WTC11 (cell line): Measurements from ENCODE around the gene PLPP3. TPM values are rescaled to one million over a fixed set of nuclear protein-coding genes. Genes with fewer than 3 reads are reported as not detected.

Experiments
- ATAC-seq: fragments of 200-7000 bp; cut with Tn5 transposase; 2 replicates; pipeline ENCODE4 v1.10.0; 2021; ENCODE audit warnings: mild to moderate bottlenecking, moderate library complexity
- CTCF ChIA-PET: fragments of 300-600 bp; sonication (Branson Sonifier 250); formaldehyde crosslinking; loops from one replicate; lab custom pipeline; 2021; ENCODE audit warnings: antibody characterized with exemption; lab: Charles Lee
- POLR2A ChIA-PET: fragments of 350-600 bp; sonication (Branson Sonifier 250); formaldehyde crosslinking; loops from one replicate; lab custom pipeline; 2021; ENCODE audit warnings: antibody characterized with exemption; lab: Charles Lee
- DNase-seq: peaks from one replicate; pipeline ENCODE4 v3.0.0; 2021; ENCODE audit warnings: low spot score
- H3K27ac Mint-ChIP-seq: 2 replicates; pipeline ENCODE4 v1.8.0; 2021; ENCODE audit warnings: mixed read lengths
- H3K27me3 Mint-ChIP-seq: 2 replicates; pipeline ENCODE4 v1.8.0; 2021; ENCODE audit warnings: low read depth, mild to moderate bottlenecking, moderate library complexity, mixed read lengths
- H3K36me3 Mint-ChIP-seq: 2 replicates; pipeline ENCODE4 v1.8.0; 2021; ENCODE audit warnings: mixed read lengths
- H3K4me1 Mint-ChIP-seq: 2 replicates; pipeline ENCODE4 v1.8.0; 2022; ENCODE audit warnings: mixed read lengths
- H3K4me3 Mint-ChIP-seq: 2 replicates; pipeline ENCODE4 v1.8.0; 2021; ENCODE audit warnings: mild to moderate bottlenecking, moderate library complexity, mixed read lengths
- H3K9me3 Mint-ChIP-seq: 2 replicates; pipeline ENCODE4 v1.8.0; 2021; ENCODE audit warnings: mixed read lengths
- AR ChIP-seq: fragments of 250-450 bp; sonication (Bioruptor Pico); IDR thresholded peaks from 2 replicates; pipeline ENCODE4 v1.9.0; 2021; ENCODE audit warnings: mild to moderate bottlenecking
- CBFB ChIP-seq: sonication (generic); formaldehyde crosslinking; IDR thresholded peaks from 2 replicates; pipeline ENCODE4 v1.8.1; 2022; ENCODE audit warnings: mild to moderate bottlenecking, low read depth, missing genetic modification reagents
- E2F1 ChIP-seq: sonication (generic); formaldehyde crosslinking; IDR thresholded peaks from 2 replicates; pipeline ENCODE4 v1.8.0; 2022; ENCODE audit warnings: mild to moderate bottlenecking, missing genetic modification reagents
- E2F5 ChIP-seq: sonication (generic); formaldehyde crosslinking; IDR thresholded peaks from 2 replicates; pipeline ENCODE4 v1.8.1; 2022; ENCODE audit warnings: mild to moderate bottlenecking, moderate library complexity, missing genetic modification reagents
- GRHL2 ChIP-seq: fragments of 250-450 bp; sonication (Bioruptor Pico); IDR thresholded peaks from 2 replicates; pipeline ENCODE4 v1.8.0; 2022; ENCODE audit warnings: mild to moderate bottlenecking, moderate library complexity; ENCODE audit not compliant: insufficient replicate concordance, severe bottlenecking
- KAT7 ChIP-seq: sonication (generic); formaldehyde crosslinking; IDR thresholded peaks from 2 replicates; pipeline ENCODE4 v1.8.1; 2023; ENCODE audit warnings: missing genetic modification reagents, mild to moderate bottlenecking, borderline replicate concordance
- NFE2L1 ChIP-seq: sonication (generic); formaldehyde crosslinking; IDR thresholded peaks from 2 replicates; pipeline ENCODE4 v1.8.1; 2023; ENCODE audit warnings: missing genetic modification reagents
- NR2C2 ChIP-seq: sonication (generic); formaldehyde crosslinking; IDR thresholded peaks from 2 replicates; pipeline ENCODE4 v1.8.0; 2022; ENCODE audit warnings: mild to moderate bottlenecking, missing genetic modification reagents
- OVOL2 ChIP-seq: fragments of 250-450 bp; sonication (Bioruptor Pico); IDR thresholded peaks from 2 replicates; pipeline ENCODE4 v1.9.0; 2021; ENCODE audit warnings: mild to moderate bottlenecking, borderline replicate concordance
- TCF7 ChIP-seq: sonication (generic); formaldehyde crosslinking; IDR thresholded peaks from 2 replicates; pipeline ENCODE4 v1.8.0; 2022; ENCODE audit warnings: mild to moderate bottlenecking, low read depth, missing genetic modification reagents, moderate library complexity
- ZBTB21 ChIP-seq: sonication (generic); formaldehyde crosslinking; IDR thresholded peaks from 2 replicates; pipeline ENCODE4 v1.8.1; 2023; ENCODE audit warnings: mild to moderate bottlenecking, missing genetic modification reagents, borderline replicate concordance
- ZNF138 ChIP-seq: sonication (generic); formaldehyde crosslinking; conservative IDR thresholded peaks from 2 replicates; pipeline ENCODE4 v1.8.1; 2022; ENCODE audit warnings: mild to moderate bottlenecking, moderate library complexity, missing genetic modification reagents
- ZNF425 ChIP-seq: fragments of 250-450 bp; sonication (Bioruptor Pico); conservative IDR thresholded peaks from 2 replicates; pipeline ENCODE4 v1.9.0; 2021; ENCODE audit warnings: mild to moderate bottlenecking
- total RNA-seq: library from RNA; stranded (reverse); gene quantifications from 3 replicates; pipeline ENCODE4 v1.2.3, GENCODE V29; 2021
- TF ChIP-seq, protein P1 (sequence below): sonication (generic); formaldehyde crosslinking; IDR thresholded peaks from 2 replicates; pipeline ENCODE4 v1.8.1; 2022; ENCODE audit warnings: missing genetic modification reagents, borderline replicate concordance
- TF ChIP-seq, protein P2 (sequence below): sonication (generic); formaldehyde crosslinking; IDR thresholded peaks from 2 replicates; pipeline ENCODE4 v1.8.1; 2022; ENCODE audit warnings: low read depth, mild to moderate bottlenecking, moderate library complexity, missing genetic modification reagents, borderline replicate concordance
- TF ChIP-seq, protein P3 (sequence below): fragments of 250-450 bp; sonication (Bioruptor Pico); IDR thresholded peaks from 2 replicates; pipeline ENCODE4 v1.9.0; 2021; ENCODE audit warnings: mild to moderate bottlenecking, borderline replicate concordance

The PLPP3 gene
- total RNA-seq, 1 experiment from 2014 or later = 31.0 TPM

- ChIA-PET CTCF (interaction anchor here (0.6 to 0.7 kb wide), 2 partner anchors 16 to 141 kb away, joined by 3 to 5 read pairs; no protein-coding TSS in a partner anchor), POLR2A (interaction anchor here (0.6 kb wide), 3 partner anchors 26 to 109 kb away, joined by 3 to 6 read pairs (median 4); no protein-coding TSS in a partner anchor)
- Mint-ChIP-seq H3K4me1 (peaks cover 85% of the 10 kb centered on the region), H3K36me3 (no peaks in the 10 kb centered on the region), H3K27ac (no peak overlapping the region), H3K4me3 (no peak overlapping the region), H3K27me3 (no peaks in the 10 kb centered on the region), H3K9me3 (no peaks in the 10 kb centered on the region)
- no peak for DNase-seq
- TF ChIP-seq GRHL2 (CRISPR knock-in tag) (no peak), CBFB (CRISPR knock-in tag) (no peak), E2F1 (CRISPR knock-in tag) (no peak), ZNF425 (CRISPR knock-in tag) (no peak), AR (CRISPR knock-in tag) (no peak), E2F5 (CRISPR knock-in tag) (no peak), NFE2L1 (CRISPR knock-in tag) (no peak), TCF7 (CRISPR knock-in tag) (no peak), KAT7 (CRISPR knock-in tag) (no peak), ZNF138 (CRISPR knock-in tag) (no peak), NR2C2 (CRISPR knock-in tag) (no peak), OVOL2 (no peak), ZBTB21 (CRISPR knock-in tag) (no peak)
- TF ChIP-seq, protein P1, sequence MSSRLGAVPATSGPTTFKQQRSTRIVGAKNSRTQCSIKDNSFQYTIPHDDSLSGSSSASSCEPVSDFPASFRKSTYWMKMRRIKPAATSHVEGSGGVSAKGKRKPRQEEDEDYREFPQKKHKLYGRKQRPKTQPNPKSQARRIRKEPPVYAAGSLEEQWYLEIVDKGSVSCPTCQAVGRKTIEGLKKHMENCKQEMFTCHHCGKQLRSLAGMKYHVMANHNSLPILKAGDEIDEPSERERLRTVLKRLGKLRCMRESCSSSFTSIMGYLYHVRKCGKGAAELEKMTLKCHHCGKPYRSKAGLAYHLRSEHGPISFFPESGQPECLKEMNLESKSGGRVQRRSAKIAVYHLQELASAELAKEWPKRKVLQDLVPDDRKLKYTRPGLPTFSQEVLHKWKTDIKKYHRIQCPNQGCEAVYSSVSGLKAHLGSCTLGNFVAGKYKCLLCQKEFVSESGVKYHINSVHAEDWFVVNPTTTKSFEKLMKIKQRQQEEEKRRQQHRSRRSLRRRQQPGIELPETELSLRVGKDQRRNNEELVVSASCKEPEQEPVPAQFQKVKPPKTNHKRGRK (CRISPR knock-in tag) = no peak
- TF ChIP-seq, protein P2, sequence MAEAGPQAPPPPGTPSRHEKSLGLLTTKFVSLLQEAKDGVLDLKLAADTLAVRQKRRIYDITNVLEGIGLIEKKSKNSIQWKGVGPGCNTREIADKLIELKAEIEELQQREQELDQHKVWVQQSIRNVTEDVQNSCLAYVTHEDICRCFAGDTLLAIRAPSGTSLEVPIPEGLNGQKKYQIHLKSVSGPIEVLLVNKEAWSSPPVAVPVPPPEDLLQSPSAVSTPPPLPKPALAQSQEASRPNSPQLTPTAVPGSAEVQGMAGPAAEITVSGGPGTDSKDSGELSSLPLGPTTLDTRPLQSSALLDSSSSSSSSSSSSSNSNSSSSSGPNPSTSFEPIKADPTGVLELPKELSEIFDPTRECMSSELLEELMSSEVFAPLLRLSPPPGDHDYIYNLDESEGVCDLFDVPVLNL = no peak
- TF ChIP-seq, protein P3, sequence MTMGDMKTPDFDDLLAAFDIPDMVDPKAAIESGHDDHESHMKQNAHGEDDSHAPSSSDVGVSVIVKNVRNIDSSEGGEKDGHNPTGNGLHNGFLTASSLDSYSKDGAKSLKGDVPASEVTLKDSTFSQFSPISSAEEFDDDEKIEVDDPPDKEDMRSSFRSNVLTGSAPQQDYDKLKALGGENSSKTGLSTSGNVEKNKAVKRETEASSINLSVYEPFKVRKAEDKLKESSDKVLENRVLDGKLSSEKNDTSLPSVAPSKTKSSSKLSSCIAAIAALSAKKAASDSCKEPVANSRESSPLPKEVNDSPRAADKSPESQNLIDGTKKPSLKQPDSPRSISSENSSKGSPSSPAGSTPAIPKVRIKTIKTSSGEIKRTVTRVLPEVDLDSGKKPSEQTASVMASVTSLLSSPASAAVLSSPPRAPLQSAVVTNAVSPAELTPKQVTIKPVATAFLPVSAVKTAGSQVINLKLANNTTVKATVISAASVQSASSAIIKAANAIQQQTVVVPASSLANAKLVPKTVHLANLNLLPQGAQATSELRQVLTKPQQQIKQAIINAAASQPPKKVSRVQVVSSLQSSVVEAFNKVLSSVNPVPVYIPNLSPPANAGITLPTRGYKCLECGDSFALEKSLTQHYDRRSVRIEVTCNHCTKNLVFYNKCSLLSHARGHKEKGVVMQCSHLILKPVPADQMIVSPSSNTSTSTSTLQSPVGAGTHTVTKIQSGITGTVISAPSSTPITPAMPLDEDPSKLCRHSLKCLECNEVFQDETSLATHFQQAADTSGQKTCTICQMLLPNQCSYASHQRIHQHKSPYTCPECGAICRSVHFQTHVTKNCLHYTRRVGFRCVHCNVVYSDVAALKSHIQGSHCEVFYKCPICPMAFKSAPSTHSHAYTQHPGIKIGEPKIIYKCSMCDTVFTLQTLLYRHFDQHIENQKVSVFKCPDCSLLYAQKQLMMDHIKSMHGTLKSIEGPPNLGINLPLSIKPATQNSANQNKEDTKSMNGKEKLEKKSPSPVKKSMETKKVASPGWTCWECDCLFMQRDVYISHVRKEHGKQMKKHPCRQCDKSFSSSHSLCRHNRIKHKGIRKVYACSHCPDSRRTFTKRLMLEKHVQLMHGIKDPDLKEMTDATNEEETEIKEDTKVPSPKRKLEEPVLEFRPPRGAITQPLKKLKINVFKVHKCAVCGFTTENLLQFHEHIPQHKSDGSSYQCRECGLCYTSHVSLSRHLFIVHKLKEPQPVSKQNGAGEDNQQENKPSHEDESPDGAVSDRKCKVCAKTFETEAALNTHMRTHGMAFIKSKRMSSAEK (CRISPR knock-in tag) = no peak
- no peak for ATAC-seq
Observed at GRCh38 chr1:56561227-56562019, 17.9 kb downstream of the PLPP3 start.
